ENCODE results near the gene SRPX2.
A peak's percentile ranks its signal among the peaks of the same experiment; 100 is the strongest.

GRCh38 chrX:100643956-100644860 is at the start of gene SRPX2:
- no peak for TF ChIP-seq CTCF (IDR thresholded peaks at IDR 0.05)
- TF ChIP-seq EP300 (IDR thresholded peaks at IDR 0.05), result no peak
- TF ChIP-seq POLR2AphosphoS5 (IDR thresholded peaks at IDR 0.05), result peak; percentile 38 to 46
- peak in 1 of 4 donors; percentile 42 for TF ChIP-seq POLR2A (IDR thresholded peaks at IDR 0.05)
